GM13977 (cell line): ENCODE measurements around the gene NOLC1.

Experiments
- DNase-seq: peaks from one replicate; pipeline ENCODE4 v3.0.0; 2012; ENCODE audit warnings: low spot score
- in situ Hi-C: fragments of 300-500 bp; cut with MboI; formaldehyde crosslinking; loops from one replicate; pipeline ENCODE4 v1.12.0; 2022; ENCODE audit warnings: low sequenced_read_pairs, low pct_unique_long_range_greater_than_20kb, mixed read lengths, inconsistent platforms; ENCODE audit not compliant: unreplicated experiment
- TF ChIP-seq, protein P1 (sequence below): IDR thresholded peaks from 2 replicates; pipeline ENCODE4 v1.5.1; 2012; ENCODE audit warnings: mild to moderate bottlenecking, control low read depth; ENCODE audit not compliant: insufficient read depth; ENCODE audit errors: extremely low read depth, missing control alignments

The NOLC1 gene

DNA sequence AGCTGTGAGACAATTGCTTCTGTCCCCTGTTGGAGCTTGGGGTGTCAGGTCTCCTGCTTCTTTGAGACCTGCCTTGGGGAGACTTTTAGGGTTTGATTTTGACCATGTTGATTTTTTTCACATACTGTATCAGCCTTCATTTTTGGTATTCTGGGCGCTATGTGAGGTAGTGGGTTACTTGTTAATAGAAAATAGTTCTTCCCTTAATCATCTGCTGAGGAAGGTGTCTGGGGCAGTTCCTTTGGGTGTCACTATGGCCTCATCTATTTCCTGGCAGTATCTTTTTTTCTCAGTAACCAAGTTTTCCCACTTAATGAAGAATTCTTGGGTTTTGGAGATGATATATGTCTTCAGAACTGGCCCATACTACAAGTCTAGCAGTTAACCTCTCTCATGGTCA, 4.6 kb upstream of the NOLC1 start:
- TF ChIP-seq, protein P1, sequence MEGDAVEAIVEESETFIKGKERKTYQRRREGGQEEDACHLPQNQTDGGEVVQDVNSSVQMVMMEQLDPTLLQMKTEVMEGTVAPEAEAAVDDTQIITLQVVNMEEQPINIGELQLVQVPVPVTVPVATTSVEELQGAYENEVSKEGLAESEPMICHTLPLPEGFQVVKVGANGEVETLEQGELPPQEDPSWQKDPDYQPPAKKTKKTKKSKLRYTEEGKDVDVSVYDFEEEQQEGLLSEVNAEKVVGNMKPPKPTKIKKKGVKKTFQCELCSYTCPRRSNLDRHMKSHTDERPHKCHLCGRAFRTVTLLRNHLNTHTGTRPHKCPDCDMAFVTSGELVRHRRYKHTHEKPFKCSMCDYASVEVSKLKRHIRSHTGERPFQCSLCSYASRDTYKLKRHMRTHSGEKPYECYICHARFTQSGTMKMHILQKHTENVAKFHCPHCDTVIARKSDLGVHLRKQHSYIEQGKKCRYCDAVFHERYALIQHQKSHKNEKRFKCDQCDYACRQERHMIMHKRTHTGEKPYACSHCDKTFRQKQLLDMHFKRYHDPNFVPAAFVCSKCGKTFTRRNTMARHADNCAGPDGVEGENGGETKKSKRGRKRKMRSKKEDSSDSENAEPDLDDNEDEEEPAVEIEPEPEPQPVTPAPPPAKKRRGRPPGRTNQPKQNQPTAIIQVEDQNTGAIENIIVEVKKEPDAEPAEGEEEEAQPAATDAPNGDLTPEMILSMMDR, result no peak
- no peak for DNase-seq
- in situ Hi-C loops, result no loop called here

DNA sequence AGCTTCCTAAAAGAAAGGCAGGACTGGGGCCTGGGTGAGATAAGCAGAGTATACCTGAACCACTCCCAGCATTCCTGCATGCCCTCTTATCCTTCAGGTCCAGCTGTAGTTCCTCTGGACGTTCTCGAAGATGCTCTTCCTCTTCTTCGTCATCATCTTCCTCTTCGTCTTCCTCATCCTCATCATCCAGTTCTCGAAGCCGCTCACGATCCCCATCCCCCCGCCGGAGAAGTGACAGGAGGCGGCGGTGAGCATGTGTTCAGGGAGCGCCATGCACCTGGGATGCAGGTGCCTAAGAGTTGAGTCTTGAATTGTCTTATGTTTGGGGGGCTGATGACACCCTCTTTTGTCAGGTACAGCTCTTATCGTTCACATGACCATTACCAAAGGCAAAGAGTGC, 3.9 kb upstream of the NOLC1 start:
- TF ChIP-seq, protein P1, result no peak
- in situ Hi-C loops, result no loop called here
- DNase-seq, result no peak

DNA sequence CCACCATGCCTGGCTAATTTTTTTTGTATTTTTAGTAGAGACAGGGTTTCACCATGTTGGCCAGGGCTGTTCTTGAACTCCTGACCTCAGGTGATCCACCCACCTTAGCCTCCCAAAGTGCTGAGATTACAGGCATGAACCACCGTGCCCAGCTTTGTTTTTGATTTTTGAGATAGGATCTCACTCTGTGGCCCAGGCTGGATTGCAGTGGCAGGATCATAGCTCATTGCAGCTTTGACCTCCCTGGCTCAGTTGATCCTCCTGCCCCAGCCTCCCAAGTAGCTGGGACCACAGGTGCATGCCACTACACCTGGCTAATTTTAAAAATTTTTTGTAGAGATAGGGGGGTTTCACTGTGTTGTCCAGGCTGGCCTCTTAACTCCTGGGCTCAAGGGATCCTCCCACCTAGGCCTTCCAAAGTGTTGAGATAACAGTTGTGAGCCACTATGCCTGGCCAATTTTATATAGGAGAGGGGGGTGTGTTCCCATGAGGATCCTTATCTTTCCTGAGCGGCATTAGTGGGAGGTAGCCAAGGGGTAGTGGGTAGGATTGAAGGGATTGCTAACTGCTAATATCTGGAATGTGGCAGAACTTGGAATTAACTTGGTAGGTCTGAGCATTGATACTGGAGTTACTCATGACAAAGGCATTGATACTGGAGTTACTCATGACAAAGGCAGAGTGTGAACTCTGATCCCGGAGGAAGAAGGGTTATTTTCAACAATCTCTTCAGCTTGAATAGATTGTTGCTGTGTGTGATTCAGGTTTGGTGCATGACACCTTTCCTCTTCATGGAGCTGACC, 1.0 kb upstream of the NOLC1 start:
- in situ Hi-C loops, result no loop called here
- DNase-seq, result peak; percentile 3
- TF ChIP-seq, protein P1, result no peak

DNA sequence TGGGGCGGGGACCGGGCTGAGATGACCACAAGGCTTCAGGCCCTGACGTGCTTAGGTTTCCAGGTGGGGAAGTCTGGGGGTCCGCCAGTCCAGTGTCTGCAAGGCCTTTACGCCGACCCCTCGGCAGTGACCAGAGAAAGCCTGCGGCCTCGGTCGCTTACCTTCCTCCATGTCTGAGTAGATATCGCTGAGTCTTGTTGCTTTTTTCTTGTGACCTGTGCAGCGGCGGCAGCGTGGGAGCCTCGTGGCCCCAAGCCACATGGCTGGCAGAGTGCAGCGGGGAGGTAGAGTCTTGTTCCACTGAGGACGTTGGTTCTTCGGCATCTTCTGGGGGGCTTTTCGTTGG, 329 bp downstream of the NOLC1 start:
- DNase-seq, result no peak
- in situ Hi-C loops, result no loop called here
- TF ChIP-seq, protein P1, result no peak

DNA sequence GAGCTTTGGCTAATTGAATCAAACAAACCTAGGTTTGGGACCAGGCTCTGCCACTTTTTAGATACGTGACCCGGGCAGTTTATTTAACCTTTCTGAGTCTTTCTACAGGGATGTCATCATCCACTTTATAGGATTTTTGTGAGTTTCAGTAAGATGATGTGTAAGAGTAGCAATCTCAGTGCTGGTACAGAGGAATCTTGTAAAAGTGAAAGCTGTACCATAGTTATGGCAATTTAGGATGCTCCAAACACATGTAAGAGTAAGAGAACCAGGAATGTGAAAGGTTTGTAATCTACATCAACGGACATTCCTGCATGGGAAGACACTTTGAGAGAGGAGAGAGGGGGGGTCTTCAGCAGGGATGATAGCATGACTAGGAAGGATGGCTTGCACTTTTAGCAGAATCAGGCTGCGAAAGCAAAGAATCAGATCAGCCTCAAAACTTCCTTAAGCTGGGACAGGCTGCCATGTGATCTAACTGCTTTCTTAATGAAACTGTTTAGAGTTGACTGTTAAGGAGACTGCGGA, 968 bp downstream of the NOLC1 start:
- in situ Hi-C loops, result no loop called here
- TF ChIP-seq, protein P1, result no peak
- peak; percentile 3 for DNase-seq

DNA sequence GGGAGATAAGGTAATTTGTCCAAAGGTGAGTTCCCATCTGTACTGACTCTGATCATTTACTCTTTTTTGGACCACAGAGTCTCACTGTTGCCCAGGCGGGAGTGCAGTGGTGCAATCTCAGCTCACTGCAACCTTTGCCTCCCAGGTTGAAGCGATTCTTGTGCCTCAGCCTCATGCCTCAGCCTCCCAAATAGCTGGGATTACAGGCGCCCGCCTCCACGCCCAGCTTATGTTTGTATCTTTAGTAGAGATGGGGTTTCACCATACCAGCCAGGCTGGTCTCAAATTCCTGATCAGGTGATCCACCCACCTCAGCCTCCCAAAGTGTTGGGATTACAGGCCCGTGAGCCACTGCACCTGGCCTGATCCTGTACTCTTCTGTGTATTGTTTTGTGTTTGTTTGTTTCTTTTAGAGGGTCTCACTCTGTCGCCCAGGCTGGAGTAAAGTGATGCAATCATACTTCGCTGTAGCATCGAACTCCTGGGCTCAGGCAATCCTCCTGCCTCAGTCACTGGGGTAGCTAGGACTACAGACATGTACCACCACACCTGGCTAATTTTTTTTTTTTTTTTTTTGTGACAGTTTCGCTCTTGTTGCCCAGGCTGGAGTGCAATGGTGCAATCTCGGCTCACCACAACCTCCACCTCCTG, 2.4 kb downstream of the NOLC1 start:
- in situ Hi-C loops, result no loop called here
- no peak for DNase-seq
- TF ChIP-seq, protein P1, result no peak
